Stimulated activated CD4-positive, alpha-beta T cell treated with anti-CD3 and anti-CD28 coated beads, Interleukin-15, amount 100 ng/mL, for 1 hour (primary cell): ENCODE results near the gene OAF.
"Not testable (repeated sequence)": the region's sequence is repeated elsewhere in the genome, so short reads cannot be mapped to it uniquely, and the experiment has no call there.

Source experiments
- DNase-seq, 2 donors: peaks; one replicate each; pipeline ENCODE4 v3.0.0-alpha.2; 2020; ENCODE audit warnings: low read depth in 1 of 2, low spot score in 1 of 2

The OAF gene

DNA sequence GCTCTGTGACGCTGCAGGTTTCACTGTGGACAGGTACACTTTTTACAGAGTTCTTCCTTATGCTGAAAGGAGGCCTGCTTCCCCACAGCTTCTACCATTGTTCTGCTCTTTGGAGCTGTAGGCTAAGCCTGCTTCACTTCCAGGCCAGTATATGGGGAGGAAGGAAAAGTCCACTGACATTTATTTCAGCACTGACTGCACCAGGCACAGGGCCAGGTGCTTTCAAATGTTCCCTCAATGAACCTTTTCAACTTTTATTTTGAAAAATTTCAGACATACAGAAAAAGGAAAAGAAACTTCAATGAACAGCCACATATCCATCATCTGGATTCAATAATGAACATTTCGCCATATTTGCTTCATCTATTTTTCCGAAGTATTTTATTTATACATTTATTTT, 51.1 kb downstream of the OAF start:
- DNase-seq, result no peak

DNA sequence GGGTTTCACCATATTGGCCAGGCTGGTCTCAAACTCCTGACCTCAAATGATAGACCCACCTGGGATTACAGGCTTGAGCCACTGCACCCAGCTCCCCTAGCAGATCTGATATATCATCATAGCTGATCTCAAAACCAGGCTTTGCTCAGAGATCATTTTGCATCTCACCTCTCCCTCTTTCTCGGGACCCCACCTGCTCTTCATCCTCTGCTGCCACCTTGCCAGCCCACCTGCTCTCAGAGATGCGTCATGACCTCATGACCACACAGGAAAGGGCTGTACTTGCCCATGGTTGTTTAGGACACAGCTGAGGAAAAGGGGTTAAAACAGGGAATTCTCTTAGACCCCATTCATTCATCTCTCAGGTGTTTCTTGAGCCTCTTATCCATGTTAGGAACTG, 56.5 kb downstream of the OAF start:
- no peak for DNase-seq

DNA sequence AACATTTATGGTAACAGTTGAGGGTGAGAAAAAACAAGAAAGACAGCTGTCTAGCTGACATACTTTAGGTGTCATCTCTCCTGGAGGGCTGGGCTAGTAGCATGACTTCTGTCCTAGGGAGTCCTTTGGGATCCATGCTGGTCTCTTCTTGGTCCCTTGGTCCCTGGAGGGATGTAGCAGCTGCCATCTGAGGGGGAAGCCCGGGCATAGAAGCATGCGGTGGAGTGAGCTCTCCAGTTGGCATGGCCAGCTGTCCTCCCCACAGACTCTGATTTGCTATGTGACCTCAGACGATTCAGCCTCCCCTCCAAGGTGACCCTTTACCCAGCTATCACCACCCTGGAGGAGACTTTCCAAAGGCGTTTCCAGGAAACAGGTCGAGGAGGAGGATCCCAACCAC, 57.9 kb downstream of the OAF start:
- no peak for DNase-seq

DNA sequence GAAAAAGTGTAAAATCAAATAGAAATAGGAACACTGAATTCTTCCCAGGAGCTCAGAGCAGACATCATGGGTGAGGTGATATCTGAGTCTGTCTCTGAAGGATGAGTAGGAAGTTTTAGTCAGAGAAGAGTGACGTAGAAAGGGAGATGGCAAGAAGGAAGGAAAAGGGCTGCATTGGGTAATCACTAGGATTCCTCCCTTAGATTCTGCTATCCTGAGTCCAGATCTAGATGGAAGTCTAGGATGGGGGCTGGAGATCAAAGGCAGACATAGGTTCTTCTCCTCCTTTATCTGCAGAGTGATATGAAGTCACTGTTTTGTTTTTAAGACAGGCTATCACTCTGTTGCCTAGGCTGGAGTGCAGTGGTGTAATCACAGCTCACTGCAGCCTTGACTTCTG, 59.6 kb downstream of the OAF start:
- no peak for DNase-seq

DNA sequence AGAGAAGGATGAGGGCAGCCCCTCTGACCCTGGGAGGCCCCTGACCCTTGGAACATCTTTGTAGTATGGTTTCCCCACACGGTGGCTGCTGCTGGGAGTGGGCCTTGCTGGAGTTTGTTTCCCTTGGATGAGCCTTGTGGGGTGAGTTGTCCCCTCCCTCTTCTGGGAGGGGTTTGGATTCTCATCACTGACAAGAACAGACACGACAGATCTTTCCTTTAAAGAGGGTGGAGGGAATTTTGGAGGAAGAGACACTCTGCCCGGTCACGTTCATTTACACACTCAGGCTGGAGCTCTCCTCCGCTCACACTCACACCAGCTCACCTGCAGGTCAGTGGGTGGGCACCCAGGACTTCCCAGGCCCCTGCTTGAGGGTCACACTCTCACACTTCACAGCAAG, 60.8 kb downstream of the OAF start:
- DNase-seq, result no peak

DNA sequence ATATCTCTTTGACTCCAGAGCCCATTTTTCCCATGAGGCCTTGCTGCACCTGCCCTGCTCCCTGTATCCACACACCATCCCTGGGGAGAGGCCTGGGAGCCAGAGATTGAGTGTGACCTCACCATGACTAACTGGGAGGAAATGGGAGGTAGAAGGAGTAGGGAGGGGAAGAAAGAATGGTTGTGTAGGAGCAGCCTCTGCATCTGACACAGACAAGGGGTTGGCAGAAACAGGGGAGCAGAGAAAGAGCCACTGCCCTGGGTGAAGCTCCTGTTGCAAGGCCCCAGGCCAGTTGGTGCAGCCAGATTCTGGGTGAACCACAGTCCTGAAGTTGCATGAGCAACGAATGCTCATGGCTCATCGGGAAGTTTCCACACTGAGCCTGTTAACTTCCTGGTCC, 61.5 kb downstream of the OAF start:
- DNase-seq, result no peak

DNA sequence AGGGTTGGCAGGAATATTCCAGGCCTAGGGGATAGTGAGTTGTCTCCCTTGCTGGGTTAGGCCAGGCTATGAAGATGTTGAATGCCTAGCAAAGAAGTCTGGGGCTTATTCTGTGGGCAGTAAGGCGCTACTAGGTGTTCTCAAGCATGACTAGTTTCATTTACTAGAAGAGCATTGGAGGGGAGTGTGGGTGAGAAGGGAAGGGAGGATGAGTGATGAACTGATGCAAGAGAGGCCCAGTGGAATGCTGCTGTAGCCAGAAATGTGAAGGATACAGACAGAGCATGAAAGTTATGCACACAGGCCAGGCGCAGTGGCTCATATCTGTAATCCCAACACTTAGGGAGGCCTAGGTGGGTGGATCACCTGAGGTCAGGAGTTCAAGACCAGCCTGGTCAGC, 62.6 kb downstream of the OAF start:
- no peak for DNase-seq

DNA sequence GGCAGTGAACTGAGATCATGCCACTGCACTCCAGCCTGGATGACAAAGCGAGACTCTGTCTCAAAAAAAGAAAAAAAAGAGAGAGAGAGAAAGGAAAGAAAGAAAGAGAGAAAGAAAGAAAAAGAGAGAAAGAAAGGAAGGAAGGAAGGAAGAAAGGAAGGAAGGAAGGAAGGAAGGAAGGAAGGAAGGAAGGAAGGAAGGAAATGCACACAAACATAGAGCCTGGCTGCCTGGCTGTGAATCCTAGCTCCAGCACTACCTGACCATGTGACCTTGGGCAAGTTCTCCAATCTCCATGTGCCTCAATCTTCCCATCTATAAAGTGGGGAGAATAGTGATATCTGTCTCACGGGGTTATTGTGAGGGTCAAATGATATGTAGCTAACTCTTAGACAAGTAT, 63.1 kb downstream of the OAF start:
- DNase-seq, result not testable (repeated sequence)

DNA sequence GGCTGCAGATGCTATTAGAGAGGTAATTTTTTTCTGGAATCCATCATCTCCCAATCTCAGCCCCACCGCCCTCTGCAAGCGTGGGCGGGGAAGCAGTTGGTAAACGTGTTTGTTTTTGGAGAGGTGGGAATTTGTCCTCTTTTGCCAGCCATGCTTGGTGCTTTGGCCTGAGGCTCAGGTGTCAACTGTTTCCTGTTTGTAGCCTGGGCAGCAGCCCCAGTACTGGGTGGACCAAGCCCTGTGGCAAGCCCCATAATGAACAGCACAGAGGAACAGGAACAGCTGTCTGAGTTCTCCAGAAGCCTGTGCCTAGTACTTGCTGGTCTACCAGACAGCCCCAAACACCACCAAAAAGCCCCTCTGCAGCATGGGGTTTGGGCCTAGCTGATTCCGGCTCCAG, 68.7 kb downstream of the OAF start:
- DNase-seq, result no peak
